GM12892 (cell line): Measurements from ENCODE around the gene FAM120A.

Experiments
- DNase-seq: peaks from one replicate; pipeline ENCODE4 v3.0.0; 2011; ENCODE audit not compliant: insufficient read length
- FAIRE-seq: peaks from 2 replicates; lab custom pipeline; 2011; peaks lifted over from hg19 to GRCh38; lab: Jason Lieb, UNC
- POLR2A ChIP-seq: IDR thresholded peaks from 2 replicates; pipeline ENCODE4 v1.6.1; 2011; ENCODE audit warnings: low read depth, low read length, control low read depth
- POLR2AphosphoS5 ChIP-seq: IDR thresholded peaks from 2 replicates; pipeline ENCODE4 v1.6.1; 2011; ENCODE audit warnings: low read depth, low read length, control low read depth
- TAF1 ChIP-seq: IDR thresholded peaks from 2 replicates; pipeline ENCODE4 v1.6.1; 2011; ENCODE audit warnings: low read depth, mild to moderate bottlenecking, control low read depth, low read length, borderline replicate concordance

FAM120A gene

GRCh38 chr9:93520523-93520922 is 69.0 kb downstream of the FAM120A start:
- no peak for DNase-seq
- TF ChIP-seq POLR2AphosphoS5: no peak
- TF ChIP-seq POLR2A: no peak
- no peak for FAIRE-seq

GRCh38 chr9:93522736-93523135 is 71.3 kb downstream of the FAM120A start:
- DNase-seq (no peak), FAIRE-seq (no peak)
- TF ChIP-seq TAF1: no peak
- no peak for TF ChIP-seq POLR2AphosphoS5
- TF ChIP-seq POLR2A: no peak

GRCh38 chr9:93523518-93524144 is 72.1 kb downstream of the FAM120A start:
- FAIRE-seq (no peak), DNase-seq (no peak)
- TF ChIP-seq POLR2AphosphoS5 (no peak), POLR2A (no peak), TAF1 (no peak)

- no peak for DNase-seq
- no peak for TF ChIP-seq POLR2A
- no peak for FAIRE-seq
Measured at GRCh38 chr9:93525476-93525875, 74.0 kb downstream of the FAM120A start.

GRCh38 chr9:93531374-93531773 is 79.9 kb downstream of the FAM120A start:
- FAIRE-seq: no peak
- no peak for DNase-seq
- TF ChIP-seq POLR2A (no peak), TAF1 (no peak), POLR2AphosphoS5 (no peak)

GRCh38 chr9:93532141-93532540 is 80.7 kb downstream of the FAM120A start:
- TF ChIP-seq TAF1 (no peak), POLR2A (no peak), POLR2AphosphoS5 (no peak)
- DNase-seq (no peak), FAIRE-seq (no peak)

- no peak for FAIRE-seq
- TF ChIP-seq POLR2A (no peak), TAF1 (no peak), POLR2AphosphoS5 (no peak)
Measured at GRCh38 chr9:93533863-93534262, 82.4 kb downstream of the FAM120A start.

GRCh38 chr9:93536167-93536566 is 84.7 kb downstream of the FAM120A start:
- TF ChIP-seq TAF1: no peak
- TF ChIP-seq POLR2AphosphoS5: no peak
- TF ChIP-seq POLR2A: no peak
- DNase-seq: no peak
- no peak for FAIRE-seq

More at GRCh38 chr9:93533863-93534262, 82.4 kb downstream of the FAM120A start:
- no peak for DNase-seq

- FAIRE-seq: no peak
- TF ChIP-seq POLR2AphosphoS5 (no peak), TAF1 (no peak), POLR2A (no peak)
Measured at GRCh38 chr9:93536874-93537273, 85.4 kb downstream of the FAM120A start.

GRCh38 chr9:93540305-93540704 is 88.8 kb downstream of the FAM120A start:
- DNase-seq: no peak
- no peak for FAIRE-seq
- TF ChIP-seq POLR2A (no peak), TAF1 (no peak)

More at GRCh38 chr9:93536874-93537273, 85.4 kb downstream of the FAM120A start:
- DNase-seq: no peak

- TF ChIP-seq TAF1 (no peak), POLR2A (no peak), POLR2AphosphoS5 (no peak)
- DNase-seq (no peak), FAIRE-seq (no peak)
Measured at GRCh38 chr9:93541005-93541404, 89.5 kb downstream of the FAM120A start.

GRCh38 chr9:93541581-93542349 is 90.3 kb downstream of the FAM120A start:
- no peak for DNase-seq
- no peak for FAIRE-seq
- no peak for TF ChIP-seq POLR2A
- TF ChIP-seq TAF1: no peak
- no peak for TF ChIP-seq POLR2AphosphoS5
